AG08395 (cell line): ENCODE measurements around the gene KDM2A.

Experiments
- DNase-seq: peaks from one replicate; pipeline ENCODE4 v3.0.0; 2012; ENCODE audit warnings: mixed read lengths, low spot score

The KDM2A gene

DNA sequence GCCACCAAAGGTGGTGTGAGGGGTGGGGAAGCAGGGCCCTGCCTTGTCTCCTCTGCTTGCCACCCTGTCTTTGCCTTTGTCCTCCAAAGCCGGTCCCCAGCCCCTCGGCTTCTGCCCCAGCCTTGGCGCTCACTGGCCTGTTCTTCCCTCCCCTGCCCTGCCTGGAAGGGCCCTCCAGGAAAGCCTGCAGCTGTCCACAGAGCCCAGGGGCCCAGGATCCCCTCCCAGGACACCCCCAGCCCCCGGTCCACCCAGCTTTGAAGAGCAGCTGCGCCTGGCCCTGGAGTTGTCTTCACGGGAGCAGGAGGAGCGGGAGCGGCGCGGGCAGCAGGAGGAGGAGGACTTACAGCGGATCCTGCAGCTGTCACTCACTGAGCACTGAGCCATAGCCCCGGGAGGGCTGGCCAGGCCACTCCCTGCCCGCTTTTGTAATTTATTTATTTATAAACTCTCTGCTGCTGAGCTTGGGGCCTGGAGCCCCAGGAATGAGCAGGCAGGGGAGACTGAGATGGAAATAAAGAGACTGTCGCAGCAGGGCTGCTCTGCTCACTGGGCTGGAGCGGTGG lies 183.0 kb downstream of the KDM2A start:
- peak; percentile 46 for DNase-seq

- no peak for DNase-seq
Observed at GRCh38 chr11:67302571-67303131, 183.6 kb downstream of the KDM2A start.

GRCh38 chr11:67303132-67303834 lies 184.2 kb downstream of the KDM2A start, which contains the start of gene SSH3:
SSH3 (plus strand) TSS chr11:67303530; CDS start chr11:67303626, 96 bp downstream.
- DNase-seq, result peak; percentile 73

DNA sequence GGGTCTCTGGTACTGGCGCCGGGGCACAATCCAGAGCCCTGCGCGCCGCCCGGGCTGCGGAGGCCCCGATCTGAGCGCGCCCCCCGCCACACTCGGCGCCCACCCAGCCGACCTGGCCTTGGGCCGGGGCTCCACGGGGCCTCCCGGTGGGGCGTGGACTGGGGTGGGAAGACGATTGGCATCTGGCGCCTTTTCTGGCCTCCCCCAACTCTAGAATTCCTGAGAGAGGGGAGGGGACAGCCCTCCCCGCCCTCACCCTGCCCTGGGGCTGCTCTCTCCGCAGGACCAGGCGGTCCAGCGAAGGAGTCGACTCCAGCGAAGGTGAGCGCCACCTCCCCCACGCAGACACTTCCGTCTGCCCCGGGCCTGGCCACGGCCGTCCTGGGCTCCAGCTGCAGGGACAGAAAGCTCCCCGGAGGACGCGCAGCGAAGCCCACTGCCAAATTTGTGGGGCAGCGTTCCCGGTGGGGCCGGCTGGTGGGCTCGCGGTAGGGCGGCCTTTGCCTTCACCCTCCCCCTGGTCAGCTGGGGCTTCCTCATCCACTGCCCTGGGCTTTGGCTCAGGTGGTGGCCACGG lies 184.9 kb downstream of the KDM2A start:
- peak; percentile 12 for DNase-seq

DNA sequence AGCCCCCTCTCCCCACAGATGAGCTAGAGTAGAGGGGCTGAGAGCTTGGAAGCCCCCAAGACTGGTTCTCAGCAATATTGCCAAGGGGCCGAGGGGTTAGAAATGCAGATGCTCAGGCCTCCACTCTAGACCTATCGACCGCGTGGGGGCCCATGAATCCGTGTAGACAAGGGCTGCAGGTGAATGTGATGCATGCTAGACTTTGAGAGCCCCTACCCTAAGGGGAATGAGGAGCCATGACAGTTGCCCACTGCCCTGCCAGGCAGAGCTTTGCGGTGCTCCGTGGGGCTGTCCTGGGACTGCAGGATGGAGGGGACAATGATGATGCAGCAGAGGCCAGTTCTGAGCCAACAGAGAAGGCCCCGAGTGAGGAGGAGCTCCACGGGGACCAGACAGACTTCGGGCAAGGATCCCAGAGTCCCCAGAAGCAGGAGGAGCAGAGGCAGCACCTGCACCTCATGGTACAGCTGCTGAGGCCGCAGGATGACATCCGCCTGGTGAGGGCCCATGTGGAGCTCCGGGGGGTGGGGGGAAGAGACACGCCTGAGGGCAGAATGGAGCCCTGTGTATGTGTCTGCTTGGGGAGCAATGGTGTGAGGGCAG lies 185.5 kb downstream of the KDM2A start:
- no peak for DNase-seq

- no peak for DNase-seq
Observed at GRCh38 chr11:67306769-67307544, 187.9 kb downstream of the KDM2A start.

- DNase-seq, result no peak
Observed at GRCh38 chr11:67307545-67308001, 188.5 kb downstream of the KDM2A start.
